Prostate gland (tissue), 2 donors: ENCODE measurements around the gene C1GALT1. TPM values are rescaled to one million over a fixed set of nuclear protein-coding genes. Genes with fewer than 3 reads are reported as not detected.
"Not testable (repeated sequence)": the region's sequence is repeated elsewhere in the genome, so short reads cannot be mapped to it uniquely, and the experiment has no call there.

Experiments used
- DNase-seq: peaks from one replicate; pipeline ENCODE4 v3.0.0-alpha.2; 2019; ENCODE audit warnings: low spot score
- H3K27ac ChIP-seq, 2 donors: fragments of 200-600 bp; sonication (generic); 2 replicates each; pipeline ENCODE4 v1.5.1; 2017 to 2019
- H3K27me3 ChIP-seq: fragments of 200-600 bp; sonication (generic); replicated peaks from 2 replicates; pipeline ENCODE4 v1.5.1; 2019; ENCODE audit not compliant: insufficient read depth
- H3K36me3 ChIP-seq, 2 donors: fragments of 200-600 bp; sonication (generic); 1 replicate in 1 of 2; 2 replicates in 1 of 2; pipeline versions ENCODE4 v1.5.1 to v1.8.1; 2017 to 2019
- H3K4me1 ChIP-seq: fragments of 200-600 bp; sonication (generic); replicated peaks from 2 replicates; pipeline ENCODE4 v1.5.1; 2019
- H3K4me3 ChIP-seq, 2 donors: fragments of 200-600 bp; sonication (generic); 2 replicates each; pipeline ENCODE4 v1.5.1; 2017 to 2019
- H3K9me3 ChIP-seq: fragments of 200-600 bp; sonication (generic); 2 replicates; pipeline ENCODE4 v1.5.1; 2017
- CTCF ChIP-seq, 4 experiments: fragments of 200-600 bp in 2 of 4; fragments of 450-650 bp in 2 of 4; sonication (generic) in 2 of 4; IDR thresholded peaks; 1 replicate in 3 of 4; 2 replicates in 1 of 4; pipeline ENCODE4 v1.5.1; 2016 to 2019; ENCODE audit warnings: antibody characterized with exemption in 4 of 4, mild to moderate bottlenecking in 2 of 4, moderate library complexity in 2 of 4
- POLR2A ChIP-seq: fragments of 450-650 bp; IDR thresholded peaks from one replicate; pipeline ENCODE4 v1.6.1; 2016; ENCODE audit warnings: antibody characterized with exemption, mild to moderate bottlenecking
- POLR2AphosphoS5 ChIP-seq: sonication (generic); formaldehyde crosslinking; IDR thresholded peaks from one replicate; pipeline ENCODE4 v1.6.1; 2017; ENCODE audit warnings: antibody characterized with exemption
- WGBS: methylation state at CpG from one replicate; pipeline ENCODE4 v1.1.5; 2018; 5-methylcytosine and 5-hydroxymethylcytosine counted together
- intact Hi-C: fragments of 100-400 bp; cut with DNase I; formaldehyde crosslinking; loops from one replicate; pipeline ENCODE4 v1.14.2; 2022
- total RNA-seq, 2 donors: library from RNA; depleted of rRNA; stranded (reverse); fragments of >200 nt; gene quantifications; one replicate each; pipeline ENCODE4 v1.1.0, GENCODE V29; 2016

Gene C1GALT1
- total RNA-seq, 2 donors from 2014 or later = 16.1 to 16.8 TPM

- Histone ChIP-seq H3K9me3 (no peaks in the 10 kb centered on the region), H3K27ac (no peak overlapping the region), H3K4me1 (no peaks in the 10 kb centered on the region), H3K36me3 (no peaks in the 10 kb centered on the region), H3K4me3 (no peak overlapping the region), H3K27me3 (no peaks in the 10 kb centered on the region)
- no peak for DNase-seq
- intact Hi-C loops = no loop called here
- WGBS = 88% methylated on average over 8 of the region's 8 CpGs
- TF ChIP-seq POLR2AphosphoS5 (no peak), CTCF (IDR thresholded peaks at IDR 0.05) (no peak), POLR2A (no peak)
Measured at GRCh38 chr7:7138897-7139296, 43.4 kb upstream of the C1GALT1 start.

GRCh38 chr7:7143404-7143803 lies 38.9 kb upstream of the C1GALT1 start:
- H3K4me1 ChIP-seq, H3K27ac ChIP-seq, H3K9me3 ChIP-seq, H3K27me3 ChIP-seq, H3K4me3 ChIP-seq, intact Hi-C loops, H3K36me3 ChIP-seq, DNase-seq: not testable (repeated sequence)
- 85% methylated on average over 1 of the region's 1 CpG for WGBS

- intact Hi-C loops, DNase-seq, H3K9me3 ChIP-seq, H3K36me3 ChIP-seq, H3K4me1 ChIP-seq, H3K27me3 ChIP-seq, H3K4me3 ChIP-seq, H3K27ac ChIP-seq: not testable (repeated sequence)
- WGBS = 78% methylated on average over 4 of the region's 4 CpGs
Measured at GRCh38 chr7:7145151-7145550, 37.2 kb upstream of the C1GALT1 start.

- no peak overlapping the region for H3K4me3 ChIP-seq
- no peak for DNase-seq
- H3K27me3 ChIP-seq = no peaks in the 10 kb centered on the region
- intact Hi-C loops = no loop called here
- H3K27ac ChIP-seq = no peak overlapping the region
- TF ChIP-seq POLR2A = no peak
- no peak for TF ChIP-seq CTCF (IDR thresholded peaks at IDR 0.05)
- no peak for TF ChIP-seq POLR2AphosphoS5
- WGBS = 75% methylated on average over 3 of the region's 3 CpGs
- H3K4me1 ChIP-seq = no peaks in the 10 kb centered on the region
- no peaks in the 10 kb centered on the region for H3K36me3 ChIP-seq
- no peaks in the 10 kb centered on the region for H3K9me3 ChIP-seq
Measured at GRCh38 chr7:7146837-7147236, 35.5 kb upstream of the C1GALT1 start.

- WGBS = 94% methylated on average over 7 of the region's 7 CpGs
- DNase-seq = no peak
- Histone ChIP-seq H3K36me3 (no peaks in the 10 kb centered on the region), H3K9me3 (no peaks in the 10 kb centered on the region), H3K4me3 (no peak overlapping the region), H3K27me3 (no peaks in the 10 kb centered on the region), H3K27ac (no peak overlapping the region), H3K4me1 (no peaks in the 10 kb centered on the region)
- no peak for TF ChIP-seq POLR2A
- no peak for TF ChIP-seq POLR2AphosphoS5
- TF ChIP-seq CTCF (IDR thresholded peaks at IDR 0.05) = no peak
- intact Hi-C loops = no loop called here
Measured at GRCh38 chr7:7148798-7149481, 33.4 kb upstream of the C1GALT1 start.

GRCh38 chr7:7151285-7151684 lies 31.1 kb upstream of the C1GALT1 start:
- no peaks in the 10 kb centered on the region for H3K27me3 ChIP-seq
- WGBS = 48% methylated on average over 3 of the region's 3 CpGs
- intact Hi-C loops = no loop called here
- H3K27ac ChIP-seq = no peak overlapping the region
- no peaks in the 10 kb centered on the region for H3K36me3 ChIP-seq
- no peaks in the 10 kb centered on the region for H3K9me3 ChIP-seq
- H3K4me1 ChIP-seq = no peaks in the 10 kb centered on the region
- no peak for TF ChIP-seq POLR2AphosphoS5
- no peak for DNase-seq
- H3K4me3 ChIP-seq = no peak overlapping the region
